ENCODE measurements around the gene UBE2D2.

UBE2D2 gene

DNA sequence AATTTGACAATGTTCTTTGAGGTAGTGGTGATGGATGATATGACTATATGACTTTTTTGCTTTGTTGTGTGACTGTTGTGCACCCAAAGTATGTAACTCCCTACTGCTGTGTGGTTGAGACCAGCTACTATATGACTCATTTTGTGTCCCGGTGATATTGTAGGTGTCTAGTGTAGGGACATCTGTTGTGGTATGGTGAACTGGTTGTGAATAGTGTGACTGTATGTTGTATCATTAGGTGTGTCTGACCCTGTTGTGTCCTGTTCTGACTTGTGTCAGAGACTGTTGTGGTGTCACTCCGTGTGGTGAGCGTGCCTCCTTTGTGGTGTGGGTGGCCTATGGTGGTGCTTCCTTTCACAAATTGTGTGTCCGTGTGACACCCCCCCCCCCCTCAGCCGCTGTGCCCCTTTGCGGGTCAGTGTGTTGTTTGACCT, 75.9 kb downstream of the UBE2D2 start:
- no peak for DNase-seq

- DNase-seq, result no peak
Measured at GRCh38 chr5:139637438-139638089, 76.4 kb downstream of the UBE2D2 start.

GRCh38 chr5:139638090-139638735, 77.1 kb downstream of the UBE2D2 start:
- no peak for DNase-seq

DNA sequence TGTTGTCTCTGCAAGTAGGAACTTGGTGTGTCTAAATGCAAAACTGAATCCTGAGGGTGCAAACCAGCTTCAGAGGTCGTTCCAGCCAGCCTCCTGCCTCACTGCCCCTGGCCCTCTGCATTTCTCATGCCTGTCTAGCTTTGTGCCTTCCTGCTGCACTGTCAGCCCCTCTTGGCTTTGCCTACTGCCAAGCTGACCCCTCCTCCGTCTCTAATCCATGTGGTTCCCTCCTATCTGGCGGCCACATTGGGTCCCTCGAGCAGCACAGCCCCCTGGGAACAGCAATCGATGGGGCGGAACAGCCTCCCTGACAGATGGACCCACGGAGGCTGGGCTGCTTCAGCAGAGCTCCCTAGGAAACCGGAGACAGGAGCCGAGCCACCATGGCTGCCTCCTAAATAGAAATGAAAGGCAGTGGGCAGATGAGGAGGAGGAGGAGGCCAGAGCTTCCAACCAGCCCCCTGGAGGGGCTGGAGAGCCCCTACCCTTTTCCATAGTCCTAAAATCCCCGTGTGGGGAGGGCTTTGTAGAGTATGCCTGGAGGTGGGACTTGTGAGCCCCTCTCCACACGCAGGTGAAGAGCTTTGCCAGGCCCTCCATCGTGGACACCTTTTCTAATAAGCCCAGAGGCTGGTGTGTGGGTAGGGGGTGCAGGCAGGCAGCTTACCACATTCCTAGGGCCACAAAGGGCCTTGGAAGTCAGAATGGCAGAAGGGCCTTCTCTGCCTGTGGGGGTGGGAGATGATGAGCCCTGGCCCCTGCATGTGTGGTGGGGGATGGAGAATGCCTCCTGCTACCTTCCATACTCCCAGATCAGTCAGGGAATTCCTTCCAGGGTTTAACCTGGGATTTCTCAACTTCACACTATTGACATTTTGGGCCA, 77.8 kb downstream of the UBE2D2 start:
- DNase-seq, result no peak

DNA sequence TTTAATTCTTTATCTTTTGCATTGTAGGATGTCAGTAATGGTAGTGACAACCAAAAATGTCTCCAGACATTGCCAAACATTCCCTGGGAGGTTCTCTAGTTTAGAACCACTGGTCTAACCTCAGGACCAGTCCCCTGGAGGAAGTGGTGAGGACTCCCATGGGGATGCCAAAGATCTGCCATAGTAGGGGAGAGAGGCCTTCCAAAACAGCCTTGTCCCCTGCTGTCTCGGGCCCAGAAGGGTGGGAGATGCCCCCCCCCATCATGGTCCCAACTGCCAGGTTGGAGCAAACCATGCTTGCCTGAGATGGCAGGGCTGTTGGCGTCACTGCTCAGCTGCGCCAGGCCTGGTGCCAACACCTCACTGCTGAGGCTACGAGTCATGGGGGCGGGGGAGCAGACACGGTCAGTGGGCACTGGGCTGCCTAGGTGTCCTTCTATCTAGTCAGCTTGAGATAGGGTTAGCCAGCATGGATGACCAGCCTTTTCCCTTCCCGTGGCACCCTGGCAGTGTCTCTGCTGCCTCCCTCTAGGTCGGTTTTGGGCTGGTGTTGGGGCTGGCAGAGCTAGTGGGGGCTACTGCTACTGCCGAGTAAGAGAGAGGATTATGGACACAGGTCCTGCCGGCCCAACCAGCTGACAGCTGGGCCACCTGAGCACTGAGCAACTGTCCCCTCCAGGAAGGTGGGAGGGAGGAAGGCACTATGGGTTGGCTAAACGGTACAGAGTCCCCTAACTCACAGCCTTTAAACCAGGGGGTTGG, 78.7 kb downstream of the UBE2D2 start:
- DNase-seq, result no peak

DNA sequence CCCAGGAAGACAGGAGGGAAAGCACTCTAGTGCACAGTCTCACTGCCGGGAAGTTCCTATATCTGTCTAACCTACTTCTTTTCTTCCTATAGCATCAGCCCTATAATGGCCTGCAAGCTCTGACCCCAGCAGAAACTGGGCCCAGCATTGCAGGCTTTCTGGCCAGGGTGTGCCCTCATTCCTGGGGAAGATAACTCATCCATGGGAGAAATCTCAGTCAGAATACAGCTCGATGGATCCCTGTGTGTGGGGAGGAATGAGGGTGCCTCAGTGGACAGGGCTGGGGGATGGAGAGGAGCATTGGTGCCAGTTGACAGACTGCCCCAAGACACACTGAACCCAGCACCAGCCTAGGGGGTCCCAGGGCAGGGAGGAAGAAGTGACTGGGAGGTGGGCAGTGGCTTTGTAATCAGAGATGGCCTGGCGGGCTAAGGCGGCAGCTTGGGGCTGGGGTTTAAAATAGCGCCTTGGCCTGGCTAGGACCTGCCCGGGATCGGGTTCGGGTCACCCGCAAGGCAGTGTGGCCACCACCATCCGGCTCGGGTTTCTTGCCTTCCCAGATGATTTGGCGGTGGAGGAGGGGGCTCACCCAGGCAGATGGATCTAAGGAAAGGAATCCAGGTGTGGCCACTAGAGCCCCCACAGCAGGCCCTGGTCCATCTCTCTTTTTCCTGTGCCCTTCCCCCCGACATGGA, 79.4 kb downstream of the UBE2D2 start:
- DNase-seq, result no peak

- no peak for DNase-seq
Measured at GRCh38 chr5:139641116-139642080, 80.3 kb downstream of the UBE2D2 start.

- DNase-seq, result no peak
Measured at GRCh38 chr5:139642213-139642612, 81.1 kb downstream of the UBE2D2 start.

DNA sequence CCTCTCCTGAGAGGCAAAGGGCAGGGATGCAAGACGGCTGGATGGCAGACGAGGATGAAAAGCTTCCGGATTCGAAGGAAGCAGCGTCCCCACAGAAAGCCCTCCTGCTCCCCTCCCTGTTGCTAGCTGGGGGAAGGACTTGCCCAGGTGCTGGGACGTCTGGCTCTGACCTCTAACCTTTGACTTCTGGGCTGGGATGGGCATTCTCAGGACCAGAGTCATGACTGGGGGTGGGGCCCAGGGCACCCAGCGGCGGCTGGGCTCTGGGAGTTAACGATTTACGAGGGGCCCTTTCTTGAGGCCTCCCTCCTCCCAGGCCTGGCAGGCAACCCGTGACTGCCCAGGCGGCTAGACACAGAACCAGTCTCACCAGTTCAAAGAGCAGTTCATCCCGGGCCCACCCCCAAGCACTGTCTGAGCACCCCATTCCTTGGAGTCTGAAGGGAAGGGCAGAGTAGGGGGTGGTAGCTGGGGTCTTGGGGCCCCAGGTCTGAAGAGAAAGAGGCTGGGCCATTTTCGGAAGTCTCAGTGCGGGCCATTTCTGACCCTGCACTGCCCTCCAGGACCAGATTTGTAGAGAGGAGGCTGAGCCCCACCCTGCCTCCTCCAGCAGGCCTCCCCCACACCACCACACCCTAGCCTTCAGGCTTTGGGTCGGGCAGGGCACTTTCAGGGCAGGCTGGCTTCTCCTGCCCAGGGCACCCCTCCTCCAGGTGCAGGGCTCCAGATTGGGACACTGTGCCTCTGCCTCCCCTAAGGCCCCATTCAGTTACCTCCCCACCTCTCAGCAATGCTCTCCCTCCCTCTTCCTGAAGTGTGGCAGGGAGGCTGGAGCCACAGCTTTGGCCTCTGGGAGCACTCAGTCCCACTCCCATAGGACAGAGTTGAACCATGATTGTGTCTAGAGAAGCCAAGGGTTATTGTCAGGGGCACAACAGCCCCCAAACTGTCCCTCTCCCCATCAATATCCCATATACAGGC, 82.0 kb downstream of the UBE2D2 start:
- DNase-seq, result no peak

DNA sequence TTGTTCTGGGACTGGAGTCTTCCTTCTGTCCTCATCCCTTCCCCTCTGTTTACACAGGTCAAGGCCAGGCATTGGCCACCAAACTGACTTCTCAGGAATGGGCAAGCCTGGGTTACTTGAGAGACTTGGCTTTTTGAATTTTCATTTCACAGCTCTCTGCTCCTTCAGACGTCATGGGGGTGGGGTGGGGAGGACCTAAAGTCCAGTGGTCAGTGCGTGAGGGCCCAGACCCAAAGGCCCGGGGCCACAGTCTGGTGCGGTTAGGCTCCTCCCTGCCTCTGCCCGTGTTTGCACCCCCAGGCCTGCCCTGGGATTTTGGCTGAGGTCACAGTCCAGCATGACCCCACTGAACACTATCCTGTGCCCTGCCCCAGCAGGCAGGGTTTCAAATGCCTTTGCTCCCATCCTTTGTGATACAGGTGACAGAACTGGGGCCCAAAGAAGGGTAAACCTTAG, 82.9 kb downstream of the UBE2D2 start:
- DNase-seq, result no peak

DNA sequence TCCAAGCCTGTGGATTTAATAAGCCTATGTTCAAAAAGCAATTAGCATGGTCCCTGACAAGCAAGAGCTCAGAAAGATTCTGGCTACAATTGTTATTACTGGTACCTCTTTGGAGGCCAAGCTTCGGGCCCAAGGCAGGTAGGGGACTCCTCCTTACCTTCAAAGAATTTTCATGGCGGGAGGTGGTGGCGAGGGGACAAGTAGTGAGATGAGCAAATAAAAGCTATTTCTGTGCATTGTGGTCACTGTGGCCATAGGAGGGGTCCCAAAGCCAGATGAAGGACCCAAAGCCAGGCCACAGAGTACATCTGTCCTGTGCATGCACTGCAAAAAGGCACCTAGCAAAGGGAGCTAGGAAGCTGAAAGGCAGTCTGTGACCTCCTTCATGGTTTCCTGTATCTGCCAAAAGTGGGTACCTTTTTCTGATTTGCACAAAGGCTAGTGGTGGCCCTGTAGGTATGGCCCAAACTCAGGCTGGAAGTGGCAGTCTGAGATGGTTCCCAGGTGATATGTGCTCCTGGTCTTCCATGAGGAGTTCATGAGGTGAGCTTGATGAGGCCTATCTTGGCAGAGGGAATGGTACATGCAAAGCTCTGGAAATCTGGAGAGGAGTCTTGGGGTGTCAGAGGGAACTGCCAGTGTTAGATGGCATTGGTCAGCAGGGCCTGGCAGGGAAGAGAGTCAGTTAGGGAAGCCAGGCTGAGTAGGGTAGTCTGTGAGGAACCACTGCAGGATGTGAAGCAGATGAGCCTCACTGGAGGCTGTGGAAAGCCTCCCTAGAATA, 83.7 kb downstream of the UBE2D2 start:
- no peak for DNase-seq

DNA sequence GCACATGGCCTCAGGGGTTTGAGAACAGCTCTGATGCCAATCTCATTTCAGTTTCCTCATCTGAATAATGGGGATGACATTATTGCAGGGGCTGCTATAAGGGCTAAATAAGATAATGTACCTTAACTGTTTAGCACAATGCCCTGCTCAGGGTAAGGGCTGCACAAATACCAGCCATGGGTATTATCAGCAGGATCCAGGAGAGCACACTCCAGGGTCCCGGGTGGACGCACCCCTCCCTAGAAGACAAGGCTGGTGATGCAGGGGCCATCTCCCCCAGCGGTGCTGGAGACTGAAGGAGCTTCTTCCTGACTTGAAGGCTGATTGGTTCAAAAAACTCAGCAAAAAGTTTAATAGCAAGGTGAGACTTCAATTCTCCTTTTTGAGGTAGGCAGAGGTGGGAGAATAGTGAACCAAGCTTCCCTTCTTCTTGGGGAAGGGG, 84.3 kb downstream of the UBE2D2 start:
- no peak for DNase-seq

DNA sequence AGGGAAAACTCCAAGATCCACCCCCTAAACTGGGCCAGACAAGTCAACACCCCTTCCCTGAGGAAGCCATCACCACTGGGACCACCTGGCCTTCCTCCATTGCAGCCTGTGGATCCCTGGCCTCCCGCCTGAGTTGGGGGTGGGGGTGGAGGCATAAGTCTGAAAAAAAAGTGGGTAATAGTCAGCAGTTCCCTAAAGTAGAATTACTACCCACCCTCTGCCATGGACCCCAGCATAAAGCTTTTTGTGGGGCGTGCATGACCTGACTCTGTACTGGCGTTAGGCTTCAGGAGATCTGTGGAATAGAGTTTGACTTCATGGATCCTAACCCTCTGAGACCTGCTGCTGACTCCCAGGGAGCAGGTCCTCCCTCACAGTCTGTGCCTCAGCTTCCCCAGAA, 85.0 kb downstream of the UBE2D2 start:
- DNase-seq, result no peak

- DNase-seq, result no peak
Measured at GRCh38 chr5:139646912-139647505, 85.9 kb downstream of the UBE2D2 start.

GRCh38 chr5:139647506-139648204, 86.5 kb downstream of the UBE2D2 start:
- DNase-seq, result no peak

- DNase-seq, result peak; percentile 56 to 76
Measured at GRCh38 chr5:139648205-139649081, 87.3 kb downstream of the UBE2D2 start, which contains the start of gene CXXC5. Gene CXXC5 (plus strand): TSS chr5:139648349. CDS start chr5:139680524, 32,175 bp downstream.

Measured in SW 1271 (cell line).